MM.1S (cell line): Measurements from ENCODE around the gene KIRREL2.

Experiments used
- CTCF ChIP-seq: fragments of 300-600 bp; sonication (generic); IDR thresholded peaks from 2 replicates; pipeline ENCODE4 v1.5.1; 2016; ENCODE audit warnings: antibody characterized with exemption, low read length, mixed read lengths
- EZH2 ChIP-seq: fragments of 300-600 bp; sonication (generic); optimal IDR thresholded peaks from 2 replicates; pipeline ENCODE3; 2017; ENCODE audit warnings: low read depth, mild to moderate bottlenecking, antibody characterized with exemption, low read length, mixed read lengths
- EZH2phosphoT487 ChIP-seq: fragments of 300-600 bp; sonication (generic); IDR thresholded peaks from 2 replicates; pipeline ENCODE4 v1.6.1; 2018; ENCODE audit warnings: antibody characterized with exemption, low read length

- TF ChIP-seq EZH2 (no peak), CTCF (no peak), EZH2phosphoT487 (no peak)
Observed at GRCh38 chr19:35846038-35846668, 10.6 kb upstream of the KIRREL2 start.
